SK-N-SH treated with all-trans-retinoic acid at 6 μM for 48 hours (cell line): Measurements from ENCODE around the gene SOX6.

Experiments used
- CSDC2 ChIP-seq: fragments of 250-450 bp; sonication (Bioruptor Pico); IDR thresholded peaks from 2 replicates; pipeline ENCODE4 v1.5.0; 2020; ENCODE audit warnings: mild to moderate bottlenecking, moderate library complexity
- RARB ChIP-seq: fragments of 250-450 bp; sonication (Bioruptor Pico); IDR thresholded peaks from 2 replicates; pipeline ENCODE4 v1.8.0; 2021; ENCODE audit warnings: mild to moderate bottlenecking, moderate library complexity
- ZFP3 ChIP-seq: fragments of 250-450 bp; sonication (Bioruptor Pico); IDR thresholded peaks from 2 replicates; pipeline ENCODE4 v1.5.0; 2020; ENCODE audit warnings: mild to moderate bottlenecking, moderate library complexity
- ZFP30 ChIP-seq: fragments of 450-650 bp; formaldehyde crosslinking; IDR thresholded peaks from 2 replicates; pipeline ENCODE4 v1.5.0; 2022; ENCODE audit warnings: mild to moderate bottlenecking, moderate library complexity
- TF ChIP-seq, protein P1 (sequence below): fragments of 250-450 bp; sonication (Bioruptor Pico); IDR thresholded peaks from 2 replicates; pipeline ENCODE4 v1.8.0; 2020; ENCODE audit warnings: mild to moderate bottlenecking, moderate library complexity, borderline replicate concordance

DNA sequence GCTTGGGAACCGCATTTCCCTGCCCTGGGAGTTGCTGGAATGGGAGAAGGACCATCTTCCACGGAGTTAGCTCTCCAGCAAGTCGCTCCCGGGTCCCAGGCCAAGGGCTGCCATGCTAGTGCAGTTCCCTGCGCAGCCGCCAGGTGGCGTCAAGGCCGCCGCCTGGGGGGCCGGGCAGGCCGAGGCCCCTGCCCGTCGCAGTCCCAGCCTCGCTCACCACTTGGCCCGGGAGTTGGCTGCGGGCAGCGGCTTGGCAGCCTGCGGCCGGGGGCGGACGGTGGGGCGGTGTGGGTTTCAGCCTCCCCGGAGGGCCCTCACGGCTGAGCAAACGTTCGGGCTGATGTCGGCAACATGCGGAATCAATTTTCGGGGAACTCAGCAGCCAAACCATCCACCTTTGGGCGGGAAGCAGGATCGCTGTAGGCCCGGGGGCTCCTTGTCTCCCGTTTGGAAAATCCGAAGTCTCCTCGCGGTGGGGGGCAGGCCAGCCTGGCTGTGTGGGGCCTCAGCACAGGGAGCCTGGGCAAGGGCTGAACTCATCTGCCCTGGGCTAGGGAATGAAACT lies 415.1 kb downstream of the SOX6 start:
- TF ChIP-seq, protein P1, sequence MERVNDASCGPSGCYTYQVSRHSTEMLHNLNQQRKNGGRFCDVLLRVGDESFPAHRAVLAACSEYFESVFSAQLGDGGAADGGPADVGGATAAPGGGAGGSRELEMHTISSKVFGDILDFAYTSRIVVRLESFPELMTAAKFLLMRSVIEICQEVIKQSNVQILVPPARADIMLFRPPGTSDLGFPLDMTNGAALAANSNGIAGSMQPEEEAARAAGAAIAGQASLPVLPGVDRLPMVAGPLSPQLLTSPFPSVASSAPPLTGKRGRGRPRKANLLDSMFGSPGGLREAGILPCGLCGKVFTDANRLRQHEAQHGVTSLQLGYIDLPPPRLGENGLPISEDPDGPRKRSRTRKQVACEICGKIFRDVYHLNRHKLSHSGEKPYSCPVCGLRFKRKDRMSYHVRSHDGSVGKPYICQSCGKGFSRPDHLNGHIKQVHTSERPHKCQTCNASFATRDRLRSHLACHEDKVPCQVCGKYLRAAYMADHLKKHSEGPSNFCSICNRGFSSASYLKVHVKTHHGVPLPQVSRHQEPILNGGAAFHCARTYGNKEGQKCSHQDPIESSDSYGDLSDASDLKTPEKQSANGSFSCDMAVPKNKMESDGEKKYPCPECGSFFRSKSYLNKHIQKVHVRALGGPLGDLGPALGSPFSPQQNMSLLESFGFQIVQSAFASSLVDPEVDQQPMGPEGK (CRISPR knock-in tag) = no peak
- TF ChIP-seq ZFP30 (CRISPR knock-in tag) (no peak), RARB (CRISPR knock-in tag) (no peak), ZFP3 (CRISPR knock-in tag) (no peak), CSDC2 (no peak)
